H9 (cell line): ENCODE measurements around the gene ARHGEF39. TPM values are rescaled to one million over a fixed set of nuclear protein-coding genes. Genes with fewer than 3 reads are reported as not detected.

Source experiments
- DNase-seq: peaks from one replicate; pipeline ENCODE4 v3.0.0-alpha.2; 2017
- H2AFZ ChIP-seq: one replicate; pipeline ENCODE4 v1.6.1; 2013; ENCODE audit warnings: mild to moderate bottlenecking, low read length, control low read depth, moderate library complexity
- H2AK5ac ChIP-seq: 2 replicates; pipeline ENCODE4 v1.6.1; 2013; ENCODE audit warnings: low read length, control low read depth, mixed read lengths; ENCODE audit not compliant: insufficient read length
- H2BK120ac ChIP-seq: one replicate; pipeline ENCODE4 v1.6.1; 2013; ENCODE audit warnings: low read depth, mild to moderate bottlenecking, low read length, control low read depth, inconsistent platforms; ENCODE audit not compliant: poor library complexity, severe bottlenecking
- H2BK12ac ChIP-seq: 2 replicates; pipeline ENCODE4 v1.6.1; 2013; ENCODE audit warnings: low read length, control low read depth, mixed read lengths, low read depth; ENCODE audit not compliant: insufficient read length
- H2BK15ac ChIP-seq: 2 replicates; pipeline ENCODE4 v1.6.1; 2013; ENCODE audit warnings: low read depth, low read length, control low read depth
- H2BK20ac ChIP-seq: one replicate; pipeline ENCODE4 v1.6.1; 2013; ENCODE audit warnings: low read depth, mild to moderate bottlenecking, low read length, control low read depth, inconsistent platforms; ENCODE audit not compliant: poor library complexity, severe bottlenecking
- H2BK5ac ChIP-seq: 2 replicates; pipeline ENCODE4 v1.6.1; 2013; ENCODE audit warnings: low read length, control low read depth, mixed read lengths; ENCODE audit not compliant: insufficient read length
- H3K14ac ChIP-seq: 2 replicates; pipeline ENCODE4 v1.6.1; 2013; ENCODE audit warnings: low read length, control low read depth; ENCODE audit not compliant: insufficient read depth
- H3K18ac ChIP-seq: 2 replicates; pipeline ENCODE4 v1.6.1; 2013; ENCODE audit warnings: low read depth, mild to moderate bottlenecking, mixed read lengths, low read length, control low read depth; ENCODE audit not compliant: insufficient read length
- H3K23ac ChIP-seq: 2 replicates; pipeline ENCODE4 v1.6.1; 2013; ENCODE audit warnings: low read length, control low read depth, mixed read lengths, low read depth; ENCODE audit not compliant: insufficient read length
- H3K23me2 ChIP-seq: 2 replicates; pipeline ENCODE4 v1.6.1; 2013; ENCODE audit warnings: low read depth, mild to moderate bottlenecking, mixed read lengths, low read length, control low read depth; ENCODE audit not compliant: insufficient read length, poor library complexity, severe bottlenecking
- H3K27ac ChIP-seq: 2 replicates; pipeline ENCODE4 v1.5.1; 2013; ENCODE audit warnings: low read length, control low read depth, mixed read lengths, low read depth; ENCODE audit not compliant: insufficient read length
- H3K27me3 ChIP-seq: 2 replicates; pipeline ENCODE4 v1.6.1; 2013; ENCODE audit warnings: low read length, control low read depth, inconsistent platforms; ENCODE audit not compliant: insufficient read depth
- H3K4ac ChIP-seq: 2 replicates; pipeline ENCODE4 v1.6.1; 2013; ENCODE audit warnings: low read depth, mild to moderate bottlenecking, control low read depth, inconsistent platforms, low read length, moderate library complexity
- H3K4me1 ChIP-seq: 2 replicates; pipeline ENCODE4 v1.6.1; 2013; ENCODE audit warnings: low read length, control low read depth, inconsistent platforms; ENCODE audit not compliant: insufficient read depth
- H3K4me2 ChIP-seq: 2 replicates; pipeline ENCODE4 v1.6.1; 2013; ENCODE audit warnings: low read length, control low read depth, mixed read lengths; ENCODE audit not compliant: insufficient read length, insufficient read depth
- H3K56ac ChIP-seq: 2 replicates; pipeline ENCODE4 v1.6.1; 2013; ENCODE audit warnings: low read depth, mild to moderate bottlenecking, mixed read lengths, low read length, control low read depth; ENCODE audit not compliant: insufficient read length
- H3K79me1 ChIP-seq: 2 replicates; pipeline ENCODE4 v1.6.1; 2013; ENCODE audit warnings: low read depth, mild to moderate bottlenecking, moderate library complexity, low read length, control low read depth, inconsistent platforms; ENCODE audit not compliant: insufficient read depth, poor library complexity, severe bottlenecking
- H3K79me2 ChIP-seq: 2 replicates; pipeline ENCODE4 v1.6.1; 2013; ENCODE audit warnings: low read length, control low read depth, inconsistent platforms; ENCODE audit not compliant: insufficient read depth
- H3K9ac ChIP-seq: 2 replicates; pipeline ENCODE4 v1.6.1; 2013; ENCODE audit warnings: low read length, control low read depth, mixed read lengths; ENCODE audit not compliant: insufficient read length; ENCODE audit errors: extremely low read depth
- H3K9me3 ChIP-seq: one replicate; pipeline ENCODE4 v1.6.1; 2013; ENCODE audit warnings: low read depth, low read length, inconsistent platforms; ENCODE audit not compliant: control insufficient read depth
- H3T11ph ChIP-seq: one replicate; pipeline ENCODE4 v1.6.1; 2013; ENCODE audit warnings: mild to moderate bottlenecking, low read length, control low read depth, inconsistent platforms
- H4K20me1 ChIP-seq: one replicate; pipeline ENCODE4 v1.6.1; 2013; ENCODE audit not compliant: control insufficient read depth, insufficient read length, insufficient read depth
- H4K5ac ChIP-seq: 2 replicates; pipeline ENCODE4 v1.6.1; 2013; ENCODE audit warnings: low read depth, mild to moderate bottlenecking, mixed read lengths, low read length, control low read depth; ENCODE audit not compliant: insufficient read length
- H4K8ac ChIP-seq: replicated peaks from 2 replicates; pipeline ENCODE4 v1.6.1; 2013; ENCODE audit warnings: low read length, control low read depth, mixed read lengths, low read depth; ENCODE audit not compliant: insufficient read length
- H4K91ac ChIP-seq: 2 replicates; pipeline ENCODE4 v1.6.1; 2013; ENCODE audit warnings: low read depth, mild to moderate bottlenecking, moderate library complexity, mixed read lengths, low read length, control low read depth; ENCODE audit not compliant: insufficient read length
- H3K27ac Mint-ChIP-seq, 3 experiments: 2 replicates in 2 of 3; 3 replicates in 1 of 3; pipeline ENCODE4 v1.8.0; 2020 to 2021; ENCODE audit warnings: mixed read lengths in 3 of 3, mild to moderate bottlenecking in 1 of 3, moderate library complexity in 1 of 3
- H3K27me3 Mint-ChIP-seq: 2 replicates; pipeline ENCODE4 v1.8.0; 2021; ENCODE audit warnings: low read depth, mild to moderate bottlenecking, moderate library complexity, mixed read lengths
- H3K36me3 Mint-ChIP-seq, 3 experiments: 2 replicates in 2 of 3; 3 replicates in 1 of 3; pipeline ENCODE4 v1.8.0; 2020 to 2021; ENCODE audit warnings: low read depth in 3 of 3, mixed read lengths in 3 of 3; ENCODE audit not compliant: insufficient read depth in 1 of 3
- H3K4me1 Mint-ChIP-seq, 2 experiments: 2 replicates each; pipeline ENCODE4 v1.8.0; 2020; ENCODE audit warnings: mixed read lengths in 2 of 2
- H3K4me3 Mint-ChIP-seq, 2 experiments: 2 replicates in 1 of 2; 3 replicates in 1 of 2; pipeline ENCODE4 v1.8.0; 2020 to 2021; ENCODE audit warnings: mild to moderate bottlenecking in 2 of 2, mixed read lengths in 2 of 2, moderate library complexity in 1 of 2
- H3K9me3 Mint-ChIP-seq, 2 experiments: 2 replicates in 1 of 2; 3 replicates in 1 of 2; pipeline ENCODE4 v1.8.0; 2020; ENCODE audit warnings: mild to moderate bottlenecking in 2 of 2, mixed read lengths in 2 of 2, moderate library complexity in 1 of 2
- WGBS: extraction: QIAGEN DNeasy Blood & Tissue Kit; methylation state at CpG from one replicate; pipeline ENCODE4 v1.1.7; 2013; ENCODE audit warnings: missing lambda C conversion rate, low lambda C conversion rate, mixed read lengths; ENCODE audit not compliant: insufficient read length; ENCODE audit errors: extremely low coverage; 5-methylcytosine and 5-hydroxymethylcytosine counted together
- total RNA-seq: library from RNA; stranded (reverse); gene quantifications from 2 replicates; pipeline ENCODE4 v1.2.1, GENCODE V29; 2021
- TF ChIP-seq, protein P1 (sequence below): fragments of 200-600 bp; sonication (generic); conservative IDR thresholded peaks from 3 replicates; pipeline ENCODE4 v1.8.0; 2021; ENCODE audit warnings: antibody characterized with exemption, mild to moderate bottlenecking

Gene ARHGEF39
- total RNA-seq, 1 experiment from 2014 or later: 24.4 TPM

DNA sequence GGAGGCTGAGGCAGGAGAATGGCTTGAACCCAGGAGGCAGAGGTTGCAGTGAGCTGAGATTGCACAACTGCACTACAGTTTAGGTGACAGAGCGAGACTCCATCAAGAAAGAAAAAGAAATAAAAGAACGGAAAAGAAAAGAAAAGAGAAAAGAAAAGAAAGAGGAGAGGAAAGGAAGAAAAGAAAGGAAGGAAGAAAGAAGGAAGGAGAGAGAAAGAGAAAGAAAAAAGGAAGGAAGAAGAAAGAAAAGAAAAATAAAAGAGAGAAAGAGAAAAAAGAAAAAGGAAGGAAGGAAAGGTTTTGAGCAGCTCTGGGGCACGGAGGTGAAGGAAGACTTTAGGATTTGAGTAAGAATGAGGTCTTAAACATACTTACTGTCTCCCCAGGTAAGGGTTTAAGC lies 48.6 kb upstream of the ARHGEF39 start:
- Histone ChIP-seq H3K23ac (no peak overlapping the region), H2BK12ac (no peak overlapping the region), H3K27me3 (no peaks in the 10 kb centered on the region), H2BK120ac (no peak overlapping the region), H4K8ac (no peak overlapping the region), H3K79me2 (no peaks in the 10 kb centered on the region), H3K4ac (no peak overlapping the region), H3T11ph (no peak overlapping the region), H4K5ac (no peak overlapping the region), H3K18ac (no peak overlapping the region), H2AFZ (no peak overlapping the region), H3K9me3 (no peaks in the 10 kb centered on the region), H3K14ac (no peak overlapping the region), H2BK20ac (no peak overlapping the region), H3K4me1 (no peaks in the 10 kb centered on the region), H4K20me1 (no peaks in the 10 kb centered on the region), H2AK5ac (no peak overlapping the region), H3K79me1 (no peaks in the 10 kb centered on the region), H2BK5ac (no peak overlapping the region), H3K56ac (no peak overlapping the region), H2BK15ac (no peak overlapping the region), H3K27ac (no peak overlapping the region), H4K91ac (no peak overlapping the region), H3K9ac (no peak overlapping the region), H3K23me2 (no peaks in the 10 kb centered on the region), H3K4me2 (no peak overlapping the region)
- H3K27me3 Mint-ChIP-seq: no peaks in the 10 kb centered on the region; the same call in 1 of the 2 replicates
- no peak overlapping the region for H3K27ac Mint-ChIP-seq
- peaks cover 54 to 93% (median 83%) of the 10 kb centered on the region in 3 experiments for H3K36me3 Mint-ChIP-seq
- no peak overlapping the region for H3K4me3 Mint-ChIP-seq
- peaks cover 0 to 9% of the 10 kb centered on the region in 2 experiments; a peak in 2 of 4 replicates for H3K4me1 Mint-ChIP-seq
- WGBS: no CpG with 5 or more reads among the region's 3 CpGs
- no peak for DNase-seq
- TF ChIP-seq, protein P1, sequence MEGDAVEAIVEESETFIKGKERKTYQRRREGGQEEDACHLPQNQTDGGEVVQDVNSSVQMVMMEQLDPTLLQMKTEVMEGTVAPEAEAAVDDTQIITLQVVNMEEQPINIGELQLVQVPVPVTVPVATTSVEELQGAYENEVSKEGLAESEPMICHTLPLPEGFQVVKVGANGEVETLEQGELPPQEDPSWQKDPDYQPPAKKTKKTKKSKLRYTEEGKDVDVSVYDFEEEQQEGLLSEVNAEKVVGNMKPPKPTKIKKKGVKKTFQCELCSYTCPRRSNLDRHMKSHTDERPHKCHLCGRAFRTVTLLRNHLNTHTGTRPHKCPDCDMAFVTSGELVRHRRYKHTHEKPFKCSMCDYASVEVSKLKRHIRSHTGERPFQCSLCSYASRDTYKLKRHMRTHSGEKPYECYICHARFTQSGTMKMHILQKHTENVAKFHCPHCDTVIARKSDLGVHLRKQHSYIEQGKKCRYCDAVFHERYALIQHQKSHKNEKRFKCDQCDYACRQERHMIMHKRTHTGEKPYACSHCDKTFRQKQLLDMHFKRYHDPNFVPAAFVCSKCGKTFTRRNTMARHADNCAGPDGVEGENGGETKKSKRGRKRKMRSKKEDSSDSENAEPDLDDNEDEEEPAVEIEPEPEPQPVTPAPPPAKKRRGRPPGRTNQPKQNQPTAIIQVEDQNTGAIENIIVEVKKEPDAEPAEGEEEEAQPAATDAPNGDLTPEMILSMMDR: no peak
- H3K9me3 Mint-ChIP-seq: no peaks in the 10 kb centered on the region
